HCT116 (cell line): Measurements from ENCODE around the gene CPNE7. TPM values are rescaled to one million over a fixed set of nuclear protein-coding genes. Genes with fewer than 3 reads are reported as not detected.

ENCODE experiments used
- ATAC-seq: fragments of 200-7000 bp; cut with Tn5 transposase; 2 replicates; pipeline ENCODE4 v1.9.1; 2020; ENCODE audit warnings: mild to moderate bottlenecking, moderate library complexity
- BruUV-seq: library from RNA; stranded (reverse); fragments of 400-500 nt; replicated peaks from 2 replicates; lab custom pipeline; 2021; lab: Mats Ljungman, UMichigan
- CTCF ChIA-PET: fragments of 300-600 bp; sonication (Branson Sonifier 250); formaldehyde crosslinking; loops from one replicate; lab custom pipeline; 2021; ENCODE audit warnings: antibody characterized with exemption; lab: Charles Lee
- POLR2A ChIA-PET: fragments of 300-600, 350-600 bp; sonication (Branson Sonifier 250); formaldehyde crosslinking; loops from one replicate; lab custom pipeline; 2021; ENCODE audit warnings: antibody characterized with exemption; lab: Charles Lee
- RAD21 ChIA-PET, 2 experiments: fragments of 300-600 bp; sonication (Branson Sonifier 250); formaldehyde crosslinking; loops; one replicate each; lab custom pipeline; 2023; ENCODE audit warnings: low total read pairs in 2 of 2; ENCODE audit not compliant: uncharacterized antibody in 2 of 2, unreplicated experiment in 2 of 2, low non-redundant PET in 1 of 2; lab: Charles Lee
- DNase-seq: peaks from one replicate; pipeline ENCODE4 v3.0.0-alpha.2; 2010; ENCODE audit warnings: low read depth, low spot score
- H2AFZ ChIP-seq: fragments of 200-600 bp; shearing (Covaris generic), sonication (generic); 2 replicates; pipeline ENCODE4 v1.6.1; 2017; ENCODE audit warnings: low read depth, mixed run types, mixed read lengths, antibody characterized with exemption, low read length; ENCODE audit not compliant: poor library complexity, severe bottlenecking
- H3K27ac ChIP-seq: 2 replicates; pipeline ENCODE4 v1.5.1; 2012; ENCODE audit warnings: low read depth, low read length
- H3K27me3 ChIP-seq: fragments of 200-600 bp; sonication (generic); 2 replicates; pipeline ENCODE4 v1.6.1; 2016; ENCODE audit warnings: mixed run types, low read length, mixed read lengths; ENCODE audit not compliant: insufficient read depth
- H3K36me3 ChIP-seq, 2 experiments: fragments of 200-500 bp in 1 of 2; fragments of 200-600 bp in 1 of 2; sonication (Bioruptor generic) in 1 of 2; sonication (generic) in 1 of 2; 2 replicates each; pipeline versions ENCODE4 v1.5.1 to v1.6.1; 2014 to 2016; ENCODE audit warnings: low read length in 2 of 2, inconsistent platforms in 1 of 2, mixed read lengths in 1 of 2, mixed run types in 1 of 2; ENCODE audit not compliant: insufficient read depth in 2 of 2, control insufficient read depth in 1 of 2
- H3K4me1 ChIP-seq, 2 experiments: fragments of 200-600 bp in 1 of 2; sonication (generic) in 1 of 2; 2 replicates each; pipeline versions ENCODE4 v1.5.1 to v1.6.1; 2012 to 2017; ENCODE audit warnings: low read length in 2 of 2, inconsistent platforms in 1 of 2, mild to moderate bottlenecking in 1 of 2, mixed read lengths in 1 of 2, mixed run types in 1 of 2, moderate library complexity in 1 of 2; ENCODE audit not compliant: insufficient read depth in 2 of 2, control insufficient read depth in 1 of 2
- H3K4me2 ChIP-seq: fragments of 200-600 bp; sonication (generic); 2 replicates; pipeline ENCODE4 v1.6.1; 2017; ENCODE audit warnings: mixed run types, low read length, mixed read lengths
- H3K4me3 ChIP-seq, 2 experiments: fragments of 200-600 bp in 1 of 2; sonication (generic) in 1 of 2; replicated peaks in 1 of 2; 2 replicates each; pipeline ENCODE4 v1.5.1; 2011 to 2016; ENCODE audit warnings: low read length in 2 of 2, control low read depth in 1 of 2, low read depth in 1 of 2, mild to moderate bottlenecking in 1 of 2, mixed read lengths in 1 of 2, mixed run types in 1 of 2
- H3K79me2 ChIP-seq: fragments of 200-600 bp; sonication (generic); 2 replicates; pipeline ENCODE4 v1.6.1; 2017; ENCODE audit warnings: mild to moderate bottlenecking, mixed run types, low read length, moderate library complexity, mixed read lengths; ENCODE audit not compliant: insufficient read depth
- H3K9ac ChIP-seq: fragments of 200-600 bp; sonication (generic); 2 replicates; pipeline ENCODE4 v1.6.1; 2016; ENCODE audit warnings: low read length, mixed read lengths
- H3K9me2 ChIP-seq: fragments of 200-600 bp; sonication (generic), shearing (Covaris generic); 2 replicates; pipeline ENCODE4 v1.6.1; 2017; ENCODE audit warnings: mixed run types, mild to moderate bottlenecking, moderate library complexity; ENCODE audit not compliant: insufficient read depth
- H3K9me3 ChIP-seq, 2 experiments: fragments of 200-500 bp in 1 of 2; fragments of 200-600 bp in 1 of 2; sonication (Bioruptor generic) in 1 of 2; sonication (generic) in 1 of 2; 2 replicates each; pipeline ENCODE4 v1.6.1; 2014 to 2017; ENCODE audit warnings: low read length in 2 of 2, mixed read lengths in 2 of 2, inconsistent platforms in 1 of 2, low read depth in 1 of 2, mild to moderate bottlenecking in 1 of 2, mixed run types in 1 of 2, moderate library complexity in 1 of 2; ENCODE audit not compliant: control insufficient read depth in 1 of 2, insufficient read depth in 1 of 2
- H4K20me1 ChIP-seq: fragments of 200-600 bp; sonication (generic), shearing (Covaris generic); 2 replicates; pipeline ENCODE4 v1.6.1; 2017; ENCODE audit warnings: mixed run types, mild to moderate bottlenecking, moderate library complexity; ENCODE audit not compliant: insufficient read depth
- CBX3 ChIP-seq: IDR thresholded peaks from 2 replicates; pipeline ENCODE4 v1.6.1; 2012; ENCODE audit warnings: low read depth
- CEBPB ChIP-seq: IDR thresholded peaks from 2 replicates; pipeline ENCODE4 v1.6.1; 2012; ENCODE audit warnings: low read depth
- EGR1 ChIP-seq: IDR thresholded peaks from 2 replicates; pipeline ENCODE4 v1.6.1; 2012; ENCODE audit warnings: low read depth
- EZH2phosphoT487 ChIP-seq: fragments of 200-600 bp; IDR thresholded peaks from 2 replicates; pipeline ENCODE4 v1.6.1; 2018; ENCODE audit warnings: antibody characterized with exemption, borderline replicate concordance
- FOSL1 ChIP-seq: IDR thresholded peaks from 2 replicates; pipeline ENCODE4 v1.6.1; 2012; ENCODE audit warnings: low read depth
- POLR2AphosphoS5 ChIP-seq: IDR thresholded peaks from 2 replicates; pipeline ENCODE4 v1.6.1; 2011; ENCODE audit warnings: mild to moderate bottlenecking, low read depth, low read length, moderate library complexity
- RAD21 ChIP-seq: IDR thresholded peaks from 2 replicates; pipeline ENCODE4 v1.6.1; 2012; ENCODE audit warnings: low read depth, mild to moderate bottlenecking
- SP1 ChIP-seq: IDR thresholded peaks from 2 replicates; pipeline ENCODE4 v1.6.1; 2012; ENCODE audit warnings: low read depth
- SRF ChIP-seq: IDR thresholded peaks from 2 replicates; pipeline ENCODE4 v1.6.1; 2012; ENCODE audit warnings: low read depth
- TCF7L2 ChIP-seq: IDR thresholded peaks from 2 replicates; pipeline ENCODE4 v1.7.0; 2011; ENCODE audit warnings: borderline replicate concordance, inconsistent platforms; ENCODE audit not compliant: insufficient read depth, insufficient read length; ENCODE audit errors: extremely low read depth
- YY1 ChIP-seq: IDR thresholded peaks from 2 replicates; pipeline ENCODE4 v1.6.1; 2011; ENCODE audit warnings: low read length, low read depth, moderate library complexity, mild to moderate bottlenecking; ENCODE audit not compliant: insufficient replicate concordance; ENCODE audit errors: extremely low read depth
- intact Hi-C: fragments of 100-400 bp; cut with micrococcal nuclease; formaldehyde crosslinking; loops from 2 replicates; pipeline ENCODE4 v1.10.0; 2022
- total RNA-seq: library from RNA; stranded (reverse); gene quantifications from one replicate; pipeline ENCODE4 v1.2.1, GENCODE V29; 2021; ENCODE audit not compliant: unreplicated experiment
- TF ChIP-seq, protein P1 (sequence below): IDR thresholded peaks from 2 replicates; pipeline ENCODE4 v1.6.1; 2012
- TF ChIP-seq, protein P2 (sequence below): IDR thresholded peaks from 2 replicates; pipeline ENCODE4 v1.6.1; 2012; ENCODE audit warnings: low read depth
- TF ChIP-seq, protein P3 (sequence below): IDR thresholded peaks from 2 replicates; pipeline ENCODE4 v1.6.1; 2011; ENCODE audit warnings: mild to moderate bottlenecking, low read length, moderate library complexity; ENCODE audit not compliant: insufficient replicate concordance; ENCODE audit errors: extremely low read depth
- TF ChIP-seq, protein P4 (sequence below): IDR thresholded peaks from 2 replicates; pipeline ENCODE4 v1.6.1; 2012

Gene CPNE7
- total RNA-seq, 1 experiment from 2014 or later = 201 TPM

DNA sequence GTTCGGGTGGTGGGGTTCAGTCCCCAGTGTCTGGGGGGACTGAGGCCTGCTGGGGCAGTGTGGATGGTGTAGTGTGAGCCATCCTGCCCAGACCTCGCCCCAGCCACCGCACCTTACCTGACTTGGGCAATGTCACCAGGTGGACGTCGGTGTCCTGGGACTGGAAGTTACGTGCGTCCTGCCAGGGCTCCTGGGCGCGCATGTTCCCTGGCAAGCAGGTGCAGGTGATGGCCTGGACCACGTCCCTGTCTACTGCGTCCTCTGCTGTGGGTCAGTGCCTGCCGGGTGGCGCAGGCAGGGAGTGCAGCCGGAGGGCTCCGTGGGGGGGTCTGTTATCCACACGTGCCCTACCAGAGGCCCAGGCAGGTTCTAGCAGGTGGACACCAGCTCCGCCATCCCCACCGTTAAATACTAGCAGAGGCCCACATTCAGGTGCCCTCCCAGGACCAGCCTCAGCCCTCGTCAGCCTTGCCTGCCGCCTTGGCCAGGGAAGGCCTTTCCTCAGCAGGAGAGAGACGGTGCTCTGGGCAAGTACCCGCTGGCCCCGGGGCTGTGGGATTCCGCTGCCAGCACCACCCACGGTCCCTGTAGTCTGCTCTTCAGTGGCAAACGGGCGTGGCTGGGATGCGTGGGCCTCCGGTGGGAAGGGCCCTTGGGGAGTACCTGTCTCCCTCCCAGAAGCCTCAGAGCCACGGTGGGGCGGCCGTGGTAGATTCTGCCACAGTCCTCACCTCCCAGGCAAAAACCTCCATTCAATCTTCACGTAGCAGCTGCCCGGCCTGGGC lies 29.8 kb downstream of the CPNE7 start:
- no peaks in the 10 kb centered on the region for H3K9me2 ChIP-seq
- intact Hi-C loops = no loop called here
- no peaks in the 10 kb centered on the region for H3K36me3 ChIP-seq
- no peak overlapping the region for H3K4me3 ChIP-seq
- no peak overlapping the region; the same call in 1 of the 2 replicates for H3K27ac ChIP-seq
- no peak for TF ChIP-seq EZH2phosphoT487
- no peak for TF ChIP-seq SP1
- TF ChIP-seq, protein P1, sequence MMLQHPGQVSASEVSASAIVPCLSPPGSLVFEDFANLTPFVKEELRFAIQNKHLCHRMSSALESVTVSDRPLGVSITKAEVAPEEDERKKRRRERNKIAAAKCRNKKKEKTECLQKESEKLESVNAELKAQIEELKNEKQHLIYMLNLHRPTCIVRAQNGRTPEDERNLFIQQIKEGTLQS = no peak
- no peak for TF ChIP-seq CEBPB
- TF ChIP-seq, protein P2, sequence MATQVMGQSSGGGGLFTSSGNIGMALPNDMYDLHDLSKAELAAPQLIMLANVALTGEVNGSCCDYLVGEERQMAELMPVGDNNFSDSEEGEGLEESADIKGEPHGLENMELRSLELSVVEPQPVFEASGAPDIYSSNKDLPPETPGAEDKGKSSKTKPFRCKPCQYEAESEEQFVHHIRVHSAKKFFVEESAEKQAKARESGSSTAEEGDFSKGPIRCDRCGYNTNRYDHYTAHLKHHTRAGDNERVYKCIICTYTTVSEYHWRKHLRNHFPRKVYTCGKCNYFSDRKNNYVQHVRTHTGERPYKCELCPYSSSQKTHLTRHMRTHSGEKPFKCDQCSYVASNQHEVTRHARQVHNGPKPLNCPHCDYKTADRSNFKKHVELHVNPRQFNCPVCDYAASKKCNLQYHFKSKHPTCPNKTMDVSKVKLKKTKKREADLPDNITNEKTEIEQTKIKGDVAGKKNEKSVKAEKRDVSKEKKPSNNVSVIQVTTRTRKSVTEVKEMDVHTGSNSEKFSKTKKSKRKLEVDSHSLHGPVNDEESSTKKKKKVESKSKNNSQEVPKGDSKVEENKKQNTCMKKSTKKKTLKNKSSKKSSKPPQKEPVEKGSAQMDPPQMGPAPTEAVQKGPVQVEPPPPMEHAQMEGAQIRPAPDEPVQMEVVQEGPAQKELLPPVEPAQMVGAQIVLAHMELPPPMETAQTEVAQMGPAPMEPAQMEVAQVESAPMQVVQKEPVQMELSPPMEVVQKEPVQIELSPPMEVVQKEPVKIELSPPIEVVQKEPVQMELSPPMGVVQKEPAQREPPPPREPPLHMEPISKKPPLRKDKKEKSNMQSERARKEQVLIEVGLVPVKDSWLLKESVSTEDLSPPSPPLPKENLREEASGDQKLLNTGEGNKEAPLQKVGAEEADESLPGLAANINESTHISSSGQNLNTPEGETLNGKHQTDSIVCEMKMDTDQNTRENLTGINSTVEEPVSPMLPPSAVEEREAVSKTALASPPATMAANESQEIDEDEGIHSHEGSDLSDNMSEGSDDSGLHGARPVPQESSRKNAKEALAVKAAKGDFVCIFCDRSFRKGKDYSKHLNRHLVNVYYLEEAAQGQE = no peak
- TF ChIP-seq FOSL1 = no peak
- TF ChIP-seq, protein P3, sequence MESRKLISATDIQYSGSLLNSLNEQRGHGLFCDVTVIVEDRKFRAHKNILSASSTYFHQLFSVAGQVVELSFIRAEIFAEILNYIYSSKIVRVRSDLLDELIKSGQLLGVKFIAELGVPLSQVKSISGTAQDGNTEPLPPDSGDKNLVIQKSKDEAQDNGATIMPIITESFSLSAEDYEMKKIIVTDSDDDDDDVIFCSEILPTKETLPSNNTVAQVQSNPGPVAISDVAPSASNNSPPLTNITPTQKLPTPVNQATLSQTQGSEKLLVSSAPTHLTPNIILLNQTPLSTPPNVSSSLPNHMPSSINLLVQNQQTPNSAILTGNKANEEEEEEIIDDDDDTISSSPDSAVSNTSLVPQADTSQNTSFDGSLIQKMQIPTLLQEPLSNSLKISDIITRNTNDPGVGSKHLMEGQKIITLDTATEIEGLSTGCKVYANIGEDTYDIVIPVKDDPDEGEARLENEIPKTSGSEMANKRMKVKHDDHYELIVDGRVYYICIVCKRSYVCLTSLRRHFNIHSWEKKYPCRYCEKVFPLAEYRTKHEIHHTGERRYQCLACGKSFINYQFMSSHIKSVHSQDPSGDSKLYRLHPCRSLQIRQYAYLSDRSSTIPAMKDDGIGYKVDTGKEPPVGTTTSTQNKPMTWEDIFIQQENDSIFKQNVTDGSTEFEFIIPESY = no peak
- no peak for TF ChIP-seq TCF7L2
- no peak for TF ChIP-seq SRF
- no peak for TF ChIP-seq CBX3
- TF ChIP-seq RAD21 = no peak
- no peak for TF ChIP-seq EGR1
- TF ChIP-seq POLR2AphosphoS5 = no peak
- no peak for TF ChIP-seq YY1
- TF ChIP-seq, protein P4, sequence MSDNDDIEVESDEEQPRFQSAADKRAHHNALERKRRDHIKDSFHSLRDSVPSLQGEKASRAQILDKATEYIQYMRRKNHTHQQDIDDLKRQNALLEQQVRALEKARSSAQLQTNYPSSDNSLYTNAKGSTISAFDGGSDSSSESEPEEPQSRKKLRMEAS = no peak
- H3K9me3 ChIP-seq = no peaks in the 10 kb centered on the region
- H3K4me2 ChIP-seq = no peak overlapping the region
- H3K9ac ChIP-seq = no peak overlapping the region
- CTCF ChIA-PET = no interaction called here
- H3K79me2 ChIP-seq = no peaks in the 10 kb centered on the region
- ATAC-seq (no peak), DNase-seq (no peak)
- H3K4me1 ChIP-seq = peaks cover 35 to 59% of the 10 kb centered on the region in 2 experiments
- no peaks in the 10 kb centered on the region for H4K20me1 ChIP-seq
- no peak overlapping the region for H2AFZ ChIP-seq
- BruUV-seq = no TSS peak
- H3K27me3 ChIP-seq = no peaks in the 10 kb centered on the region
- RAD21 ChIA-PET = no interaction called here
- POLR2A ChIA-PET = no interaction called here
